ENCODE results near the gene CABYR.

The CABYR gene

DNA sequence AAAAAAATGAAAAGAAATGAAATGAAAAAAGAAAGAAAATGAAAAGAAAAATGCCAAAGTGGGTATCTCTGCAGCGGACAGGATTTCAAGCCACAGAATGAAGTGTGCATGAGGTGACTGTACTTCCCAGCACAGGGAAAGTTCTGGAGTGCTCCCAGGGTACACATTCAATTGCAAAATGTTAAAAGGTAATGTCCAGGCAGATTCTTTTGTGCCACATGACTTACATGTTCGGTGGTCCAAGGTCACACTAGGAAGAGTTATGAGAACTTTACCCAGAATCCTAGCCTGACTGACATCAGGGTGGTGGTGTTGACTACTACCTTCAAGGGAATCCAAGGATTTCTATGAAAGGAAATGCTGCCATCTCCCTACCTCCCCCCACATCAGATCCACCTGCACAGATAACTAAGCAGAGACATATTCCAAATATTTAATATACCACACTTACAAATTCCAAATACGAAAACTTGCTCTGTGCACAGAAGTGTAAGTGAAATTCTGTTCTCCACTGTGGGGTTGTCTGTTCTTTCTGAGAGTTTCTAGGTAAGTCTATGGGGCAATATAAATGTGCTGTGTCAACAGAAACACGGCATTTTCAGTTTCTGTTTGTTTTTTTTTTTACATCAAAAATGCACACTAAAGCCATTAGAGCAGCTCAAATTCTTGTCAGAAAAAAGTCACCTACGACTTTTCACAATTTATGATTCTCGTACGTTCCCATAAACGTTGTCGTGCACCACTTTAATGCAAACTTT, 56.6 kb downstream of the CABYR start:
- no peak for DNase-seq

DNA sequence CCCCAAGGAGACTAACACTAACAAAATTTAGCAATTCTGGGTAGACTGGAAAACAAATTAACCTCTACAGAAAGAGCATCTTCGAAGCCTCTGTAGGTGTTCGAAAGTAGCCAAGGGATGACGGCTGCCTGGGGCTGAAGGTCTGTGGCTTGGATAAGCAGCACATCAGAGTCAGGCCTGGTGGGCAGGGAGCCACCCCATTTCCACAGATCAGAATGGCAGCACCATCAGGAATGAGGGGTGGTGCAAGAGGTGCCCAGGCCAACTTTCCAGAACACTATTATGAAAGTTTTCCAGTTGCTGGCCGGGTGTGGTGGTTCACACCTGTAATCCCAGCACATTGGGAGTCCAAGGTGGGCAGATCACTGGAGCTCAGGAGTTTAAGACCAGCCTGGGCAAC, 57.9 kb downstream of the CABYR start:
- DNase-seq = no peak

DNA sequence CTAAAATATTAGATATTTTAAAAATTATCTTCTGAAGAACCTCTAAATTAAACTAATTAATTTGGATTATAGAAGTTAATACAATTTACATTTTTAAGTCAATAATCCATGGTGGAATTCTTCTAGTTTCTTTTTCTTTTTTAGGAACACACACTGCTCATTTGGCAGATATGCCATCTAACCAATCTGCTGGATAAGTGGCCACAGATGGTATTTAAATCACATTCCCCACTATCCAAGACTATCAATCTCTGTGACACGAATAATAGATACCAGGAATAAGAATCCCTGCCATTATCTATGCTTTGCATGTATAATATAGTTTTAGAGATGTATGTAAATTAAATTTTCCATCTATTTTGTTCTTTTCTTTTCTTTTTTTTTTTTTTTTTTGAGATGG, 58.5 kb downstream of the CABYR start:
- DNase-seq = no peak

DNA sequence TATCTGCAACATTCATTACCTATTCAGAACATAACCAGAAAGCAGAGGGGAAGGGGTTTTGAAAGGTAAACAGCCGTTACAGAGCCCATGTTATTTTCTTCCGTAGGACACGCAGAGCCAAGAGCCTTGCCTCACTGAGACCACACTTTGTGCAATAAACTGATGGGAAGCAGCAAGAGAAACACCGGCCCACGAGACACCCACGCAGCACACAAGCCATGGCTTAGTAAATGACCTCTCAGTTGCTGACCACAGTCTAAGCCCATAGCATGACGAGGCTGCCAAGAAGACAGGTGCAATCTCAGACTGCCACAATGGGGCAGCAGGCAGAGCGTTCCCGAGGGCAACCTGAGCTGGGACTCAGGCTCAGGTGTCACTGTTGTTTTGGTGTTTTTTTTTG, 59.6 kb downstream of the CABYR start:
- DNase-seq = no peak

DNA sequence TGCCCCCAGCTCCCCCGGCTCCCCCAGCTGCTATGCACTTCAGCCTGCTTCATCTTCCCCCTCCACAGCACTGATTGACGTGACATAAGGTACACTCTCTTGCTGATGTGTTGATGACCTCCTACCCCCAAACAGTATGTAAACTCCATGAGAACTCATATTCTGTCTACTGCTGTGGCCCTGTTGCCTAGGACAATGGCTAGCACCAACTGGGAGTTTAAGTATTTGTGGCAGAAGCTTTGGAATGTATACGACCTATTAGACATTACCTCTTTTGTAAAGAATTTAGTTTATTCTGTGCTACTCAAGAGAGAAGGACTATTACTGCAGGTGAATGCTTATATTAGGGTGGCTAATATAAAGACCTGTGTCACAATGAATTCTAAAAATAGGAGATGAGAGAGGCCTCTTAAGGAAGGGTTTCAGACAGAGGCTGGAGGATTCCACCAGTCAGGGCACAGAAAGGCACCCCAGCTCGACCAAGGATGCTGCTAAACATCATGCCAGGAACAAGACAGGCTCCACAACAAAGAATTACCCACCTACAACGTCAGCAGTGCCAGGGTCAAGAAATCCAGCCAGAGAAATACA, 60.6 kb downstream of the CABYR start:
- no peak for DNase-seq

DNA sequence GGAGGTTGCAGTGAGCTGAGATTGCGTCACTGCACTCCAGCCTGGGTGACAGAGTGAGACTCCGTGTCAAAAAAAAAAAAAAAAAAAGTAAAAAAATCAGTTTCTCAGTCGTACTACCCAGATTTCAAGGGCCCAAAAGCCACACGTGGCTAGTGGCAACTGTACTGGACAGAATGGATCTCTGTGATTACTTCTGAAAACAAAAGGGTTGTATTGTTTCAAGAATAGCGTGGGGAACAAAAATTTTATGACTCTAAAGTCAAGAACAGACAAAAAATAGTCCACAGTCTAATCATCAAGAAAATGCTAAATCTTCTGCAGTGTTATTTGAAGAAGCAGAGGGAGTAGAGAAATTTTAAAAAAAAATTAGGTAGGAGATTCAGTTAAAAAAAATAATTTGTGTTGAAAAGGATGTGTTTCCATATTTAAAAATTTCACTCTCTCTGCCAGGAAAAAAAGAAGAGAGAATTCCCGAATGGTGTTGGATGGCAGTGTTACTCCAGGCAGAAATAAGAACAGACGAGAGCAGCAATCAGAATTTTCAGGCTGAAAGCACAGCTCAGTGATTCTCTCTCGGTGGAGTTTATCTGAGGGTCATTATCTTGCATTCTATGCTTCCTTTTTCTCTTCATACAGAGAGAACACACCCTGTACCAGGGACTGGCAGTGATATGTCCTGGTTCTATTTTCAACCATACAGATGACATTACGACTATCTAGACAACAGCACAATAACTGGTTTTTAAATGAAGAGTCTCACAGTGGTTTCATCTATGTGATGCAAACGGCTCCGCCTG, 61.8 kb downstream of the CABYR start:
- DNase-seq = no peak

DNA sequence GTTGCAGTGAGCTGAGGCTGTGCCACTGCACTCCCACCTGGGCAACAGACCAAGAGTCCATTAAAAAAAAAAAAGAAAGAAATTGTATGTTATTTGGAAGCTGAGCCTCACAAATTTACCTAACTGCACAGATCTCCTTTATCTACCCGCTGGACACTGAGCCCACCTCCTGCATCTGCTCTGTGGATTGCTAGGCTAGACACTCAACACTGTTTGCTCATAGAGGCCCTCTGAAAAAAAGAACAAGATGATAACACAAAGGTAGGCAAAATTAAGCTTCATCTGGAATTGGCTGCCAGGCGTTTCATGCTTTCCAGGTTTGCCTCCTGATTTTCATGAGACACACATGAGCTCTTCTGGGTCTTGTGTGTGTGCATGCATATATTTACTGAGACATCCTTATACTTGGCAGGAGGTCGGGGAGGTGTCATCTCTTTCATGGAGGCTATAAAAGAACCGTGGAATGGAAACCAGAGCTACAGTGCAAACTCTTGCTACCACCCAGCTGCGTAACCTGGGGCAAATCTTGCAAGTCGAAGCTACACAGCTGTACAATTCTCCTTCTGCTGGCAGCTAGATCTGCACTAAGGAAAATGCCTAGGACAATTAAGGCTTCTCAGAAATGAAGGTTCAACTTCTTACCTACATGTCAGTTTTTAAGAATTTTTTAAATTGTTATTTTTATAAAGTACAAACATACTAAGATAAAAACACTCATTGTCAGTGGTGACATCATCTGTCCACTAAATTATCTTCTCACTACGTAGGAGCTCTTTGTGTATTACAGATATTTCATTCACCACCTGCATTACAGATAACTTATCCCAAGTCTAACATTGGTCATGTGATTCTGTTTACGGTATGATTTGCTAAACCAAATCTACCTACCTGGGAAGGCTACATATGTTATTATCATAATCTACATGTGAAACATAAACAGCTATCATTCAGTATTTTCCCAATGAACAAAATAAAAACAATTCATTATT, 63.1 kb downstream of the CABYR start:
- no peak for DNase-seq

DNA sequence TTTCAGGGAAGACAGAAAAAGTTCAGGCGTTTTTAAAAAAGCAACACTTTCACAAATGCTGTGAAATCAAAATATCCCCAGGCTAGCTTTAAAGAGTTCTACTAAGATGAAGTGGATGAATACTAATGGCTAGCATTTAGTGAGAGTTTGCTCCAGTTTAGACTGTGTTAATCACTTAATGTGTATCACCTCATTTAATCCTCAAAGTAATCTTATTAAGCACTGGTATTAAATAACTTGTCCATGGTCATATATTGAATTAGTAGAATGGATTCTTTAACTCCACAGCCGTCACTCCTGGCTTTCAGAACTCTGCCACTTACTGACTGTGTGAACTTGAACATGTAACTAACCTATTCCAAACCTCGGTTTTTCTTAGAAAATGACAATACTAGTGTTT, 66.0 kb downstream of the CABYR start:
- no peak for DNase-seq

DNA sequence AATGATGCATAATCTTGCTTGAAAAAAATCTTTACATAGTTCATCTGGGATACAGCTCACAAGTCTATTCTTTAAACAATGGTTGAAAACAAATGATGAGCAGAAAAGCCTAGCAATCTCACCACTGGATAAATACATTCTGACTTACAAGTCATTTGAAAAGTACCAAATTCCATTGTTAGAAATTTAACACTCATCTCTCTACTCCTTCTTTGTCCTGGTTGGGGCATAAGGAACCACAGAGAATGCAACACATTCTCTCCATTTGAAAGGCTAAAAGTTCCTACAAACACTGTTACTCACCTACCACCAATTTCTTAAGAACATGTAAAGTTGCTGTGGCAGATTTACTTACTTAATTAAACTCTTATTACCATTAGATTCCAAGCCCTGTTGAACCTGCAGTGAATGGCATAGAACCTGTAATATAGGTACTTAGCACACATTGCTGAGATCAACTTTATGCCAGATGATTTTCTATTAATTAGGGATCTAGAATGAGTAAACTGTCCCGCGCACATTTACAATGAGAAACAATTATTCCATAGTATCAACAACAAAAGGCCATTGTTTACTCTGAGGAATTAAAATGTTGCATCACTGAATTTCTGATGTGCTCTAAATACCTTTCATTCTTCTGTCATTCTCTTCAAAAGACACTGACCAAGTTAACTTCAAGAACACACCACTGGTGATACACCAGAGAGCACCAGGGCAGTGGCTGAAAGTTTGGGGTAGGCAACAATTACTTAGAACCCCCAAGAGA, 69.6 kb downstream of the CABYR start:
- no peak for DNase-seq

DNA sequence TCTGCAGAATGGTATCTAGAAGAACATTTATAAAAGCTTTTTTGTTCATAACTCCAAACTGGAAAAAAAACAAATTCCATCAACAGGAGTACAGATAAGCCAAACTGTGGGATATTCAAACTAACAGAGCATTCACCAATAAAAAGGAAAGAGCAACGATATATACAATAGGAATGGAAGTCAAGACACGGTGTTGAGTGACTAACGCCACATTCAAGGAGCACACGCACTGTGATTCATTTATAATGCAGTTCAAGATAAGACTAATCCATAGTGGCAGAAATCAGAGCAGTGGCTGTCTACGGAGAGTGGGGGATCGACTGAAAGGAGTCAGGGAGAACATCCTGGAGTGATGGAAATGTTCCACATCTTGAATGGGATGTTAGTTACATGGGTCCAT, 70.7 kb downstream of the CABYR start:
- DNase-seq = no peak
